Suppressor macrophage treated with lipopolysaccharide for 4 hours (primary cell): ENCODE data around the gene OPRL1.

ENCODE experiments used
- DNase-seq: peaks from one replicate; pipeline ENCODE4 v3.0.0-alpha.2; 2020

The OPRL1 gene

GRCh38 chr20:64080013-64080812 is at the start of gene OPRL1:
Gene OPRL1, plus strand, starts transcription at chr20:64080082. Its CDS starts 12,639 bp downstream, at chr20:64092721.
- no peak for DNase-seq

GRCh38 chr20:64030371-64031134 is 49.3 kb upstream of the OPRL1 start:
- no peak for DNase-seq

- DNase-seq: no peak
Measured at GRCh38 chr20:64031822-64032314, 48.0 kb upstream of the OPRL1 start.

GRCh38 chr20:64032706-64033624 is 46.9 kb upstream of the OPRL1 start:
- no peak for DNase-seq

GRCh38 chr20:64033981-64034493 is 45.8 kb upstream of the OPRL1 start:
- DNase-seq: no peak

- DNase-seq: no peak
Measured at GRCh38 chr20:64035066-64035932, 44.6 kb upstream of the OPRL1 start.

- no peak for DNase-seq
Measured at GRCh38 chr20:64035933-64036345, 43.9 kb upstream of the OPRL1 start, which contains the start of gene C20orf204. Gene C20orf204, plus strand, starts transcription at chr20:64036182. Its CDS starts 142 bp downstream, at chr20:64036324.

GRCh38 chr20:64036346-64037198 is 43.3 kb upstream of the OPRL1 start:
- DNase-seq: no peak

- no peak for DNase-seq
Measured at GRCh38 chr20:64037199-64037497, 42.7 kb upstream of the OPRL1 start.

- no peak for DNase-seq
Measured at GRCh38 chr20:64037498-64038213, 42.2 kb upstream of the OPRL1 start.

GRCh38 chr20:64038224-64038564 is 41.7 kb upstream of the OPRL1 start:
- no peak for DNase-seq

GRCh38 chr20:64038565-64039292 is 41.2 kb upstream of the OPRL1 start:
- peak; percentile 75 for DNase-seq

- no peak for DNase-seq
Measured at GRCh38 chr20:64039293-64040160, 40.4 kb upstream of the OPRL1 start.

- no peak for DNase-seq
Measured at GRCh38 chr20:64040231-64041039, 39.4 kb upstream of the OPRL1 start.

GRCh38 chr20:64041040-64041780 is 38.7 kb upstream of the OPRL1 start:
- no peak for DNase-seq

GRCh38 chr20:64041781-64042053 is 38.2 kb upstream of the OPRL1 start:
- no peak for DNase-seq
